H1 (cell line): ENCODE results near the gene NMRK2.
A peak's percentile ranks its signal among the peaks of the same experiment; 100 is the strongest.

ENCODE experiments used
- ATF3 ChIP-seq: IDR thresholded peaks from 2 replicates; pipeline ENCODE4 v1.6.1; 2011; ENCODE audit warnings: low read depth, mild to moderate bottlenecking, low read length; ENCODE audit not compliant: insufficient read depth
- CEBPB ChIP-seq: IDR thresholded peaks from 2 replicates; pipeline ENCODE4 v1.6.1; 2012; ENCODE audit warnings: low read depth, low read length
- CTCF ChIP-seq, 3 experiments: IDR thresholded peaks; 1 replicate in 2 of 3; 2 replicates in 1 of 3; pipeline versions ENCODE4 v1.5.1 to v1.6.1; 2011; ENCODE audit warnings: low read length in 3 of 3, mild to moderate bottlenecking in 3 of 3, inconsistent platforms in 2 of 3, low read depth in 1 of 3, moderate library complexity in 1 of 3; ENCODE audit not compliant: insufficient read depth in 1 of 3; ENCODE audit errors: control extremely low read depth in 1 of 3
- EZH2 ChIP-seq: fragments of 200-600 bp; sonication (generic); IDR thresholded peaks from 2 replicates; pipeline ENCODE4 v1.7.1; 2012; ENCODE audit warnings: low read depth, mild to moderate bottlenecking, moderate library complexity, low read length, inconsistent platforms; ENCODE audit not compliant: severe bottlenecking
- HDAC6 ChIP-seq: IDR thresholded peaks from one replicate; pipeline ENCODE4 v1.7.1; 2012; ENCODE audit warnings: low read depth, mild to moderate bottlenecking, inconsistent platforms, low read length, moderate library complexity
- KDM1A ChIP-seq: fragments of 200-600, 300-600 bp; sonication (generic); IDR thresholded peaks from 2 replicates; pipeline ENCODE4 v1.7.1; 2016; ENCODE audit warnings: mild to moderate bottlenecking, low read length, borderline replicate concordance
- NRF1 ChIP-seq: IDR thresholded peaks from 2 replicates; pipeline ENCODE4 v1.6.1; 2011; ENCODE audit warnings: mild to moderate bottlenecking, low read depth, low read length, improper control_type of control experiment
- POLR2A ChIP-seq, 2 experiments: IDR thresholded peaks; 1 replicate in 1 of 2; 2 replicates in 1 of 2; pipeline ENCODE4 v1.6.1; 2011; ENCODE audit warnings: low read depth in 2 of 2, low read length in 2 of 2, mild to moderate bottlenecking in 2 of 2; ENCODE audit errors: control extremely low read depth in 1 of 2
- RFX5 ChIP-seq: IDR thresholded peaks from 2 replicates; pipeline ENCODE4 v1.6.1; 2011; ENCODE audit warnings: low read depth, low read length, improper control_type of control experiment, borderline replicate concordance
- SRF ChIP-seq: IDR thresholded peaks from 2 replicates; pipeline ENCODE4 v1.6.1; 2011; ENCODE audit warnings: mild to moderate bottlenecking, low read depth, low read length, moderate library complexity

- peak in 1 of 3 experiments; percentile 1; a peak in 1 of 4 replicates for TF ChIP-seq CTCF (IDR thresholded peaks at IDR 0.05; ENCODE audit: control extremely low read depth in 1 of 3, insufficient read depth in 1 of 3, low read depth in 1 of 3, low read length in 3 of 3)
- peak; percentile 76; the same call in 1 of the 2 replicates for TF ChIP-seq ATF3
- TF ChIP-seq KDM1A, result no peak; the same call in 1 of the 2 replicates
- TF ChIP-seq RFX5, result no peak
- no peak for TF ChIP-seq NRF1
- peak; percentile 37 to 71 for TF ChIP-seq POLR2A (IDR thresholded peaks at IDR 0.05; ENCODE audit: control extremely low read depth in 1 of 2, low read depth in 2 of 2, low read length in 2 of 2)
- peak; percentile 99 for TF ChIP-seq SRF
- TF ChIP-seq CEBPB, result peak; percentile 64; the same call in 1 of the 2 replicates
- TF ChIP-seq EZH2, result no peak
- no peak for TF ChIP-seq HDAC6
These were observed 35.9 kb downstream of the NMRK2 start for GRCh38 chr19:3968556-3969434.
